ENCODE measurements around the gene FBXO46.

FBXO46 gene

DNA sequence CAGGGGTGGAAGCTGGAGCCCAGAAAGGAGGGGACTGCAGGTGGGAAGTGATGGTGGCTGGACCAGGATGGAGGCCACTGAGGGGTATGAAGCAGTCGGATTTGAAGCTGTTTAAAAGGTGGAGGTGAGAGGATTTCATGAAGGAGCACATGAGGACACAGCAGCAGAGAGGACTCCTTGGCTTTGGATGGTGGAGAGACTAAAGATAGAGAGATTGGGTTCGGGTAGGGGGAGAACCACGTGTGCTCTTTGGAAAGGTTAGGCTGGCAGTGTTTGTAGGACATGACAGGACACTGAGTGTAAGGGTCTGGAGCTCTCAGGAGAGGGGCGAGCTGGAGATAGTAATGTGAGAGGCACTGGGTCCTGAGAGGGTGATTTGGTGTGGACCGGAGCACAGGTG lies 47.8 kb downstream of the FBXO46 start:
- DNase-seq (ENCODE audit: low read depth in 2 of 2), result no peak

DNA sequence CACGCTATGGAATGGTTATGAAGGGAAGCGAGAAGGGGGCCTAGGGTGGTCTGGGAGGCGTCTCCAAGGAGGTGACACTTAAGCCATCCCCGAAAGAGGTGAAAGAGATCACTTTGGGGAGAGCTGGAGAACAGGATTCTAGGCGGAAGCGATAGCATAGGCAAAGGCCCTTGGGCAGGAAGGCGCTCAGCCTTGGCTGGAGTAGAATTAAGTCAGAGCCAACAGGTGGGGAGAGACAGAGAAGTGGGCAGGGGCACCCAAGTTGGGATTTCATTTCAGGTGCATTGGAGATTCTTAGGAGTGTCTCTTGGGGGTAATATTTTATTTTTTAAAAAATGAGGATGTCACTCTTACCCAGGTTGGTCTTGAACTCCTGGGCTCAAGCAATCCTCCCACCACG lies 48.6 kb downstream of the FBXO46 start:
- no peak for DNase-seq (ENCODE audit: low read depth in 2 of 2)

DNA sequence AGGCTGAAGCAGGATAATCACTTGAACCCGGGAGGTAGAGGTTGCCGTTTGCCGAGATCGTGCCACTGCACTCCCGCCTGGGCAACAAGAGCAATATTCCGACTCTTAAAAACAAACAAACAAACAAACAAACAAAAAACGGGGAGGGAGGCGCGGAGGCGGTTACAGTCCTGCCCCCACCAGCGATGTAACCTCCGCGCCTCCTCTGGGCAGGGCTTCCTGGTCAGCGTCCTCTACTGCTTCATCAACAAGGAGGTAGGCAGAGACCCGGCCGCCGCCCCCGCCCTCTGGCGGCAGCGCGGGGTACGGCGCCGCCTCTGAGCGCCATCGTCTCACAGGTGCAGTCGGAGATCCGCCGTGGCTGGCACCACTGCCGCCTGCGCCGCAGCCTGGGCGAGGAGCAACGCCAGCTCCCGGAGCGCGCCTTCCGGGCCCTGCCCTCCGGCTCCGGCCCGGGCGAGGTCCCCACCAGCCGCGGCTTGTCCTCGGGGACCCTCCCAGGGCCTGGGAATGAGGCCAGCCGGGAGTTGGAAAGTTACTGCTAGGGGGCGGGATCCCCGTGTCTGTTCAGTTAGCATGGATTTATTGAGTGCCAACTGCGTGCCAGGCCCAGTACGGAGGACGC lies 49.2 kb downstream of the FBXO46 start:
- peak; percentile 72 to 80 for DNase-seq (ENCODE audit: low read depth in 2 of 2)

DNA sequence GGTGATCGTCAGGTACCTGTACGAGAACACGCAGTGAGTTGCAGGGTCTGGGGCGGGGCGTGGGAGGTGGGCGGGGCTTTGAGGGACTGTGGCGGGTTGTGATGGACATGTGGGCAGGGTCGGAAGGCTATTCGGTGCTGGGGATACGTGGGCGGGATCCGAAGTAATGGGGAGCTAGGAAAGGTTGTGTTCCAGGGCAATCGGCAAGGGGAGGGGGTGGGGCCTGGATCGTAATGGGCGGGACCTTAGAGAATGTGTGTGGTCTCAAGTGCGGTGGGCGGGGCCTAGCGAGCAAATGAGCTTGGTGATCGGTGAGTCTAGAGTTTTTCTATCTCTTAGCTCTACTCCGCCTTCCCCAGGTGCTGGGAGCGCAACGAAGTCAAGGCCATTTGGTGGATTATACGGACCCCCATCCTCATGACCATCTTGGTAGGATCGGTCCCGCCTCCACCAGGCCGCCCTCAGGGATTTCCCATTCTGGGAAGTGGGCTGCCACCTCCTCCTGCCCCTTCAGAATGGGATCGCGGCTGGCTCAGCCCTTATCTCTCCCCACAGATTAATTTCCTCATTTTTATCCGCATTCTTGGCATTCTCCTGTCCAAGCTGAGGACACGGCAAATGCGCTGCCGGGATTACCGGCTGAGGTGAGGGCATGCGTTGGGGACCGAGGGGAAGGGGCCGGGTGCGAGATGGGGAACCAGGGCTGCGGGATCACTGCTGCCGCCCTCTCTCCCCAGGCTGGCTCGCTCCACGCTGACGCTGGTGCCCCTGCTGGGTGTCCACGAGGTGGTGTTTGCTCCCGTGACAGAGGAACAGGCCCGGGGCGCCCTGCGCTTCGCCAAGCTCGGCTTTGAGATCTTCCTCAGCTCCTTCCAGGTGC lies 53.1 kb downstream of the FBXO46 start:
- DNase-seq (ENCODE audit: low read depth in 2 of 2), result peak; percentile 76 to 89

DNA sequence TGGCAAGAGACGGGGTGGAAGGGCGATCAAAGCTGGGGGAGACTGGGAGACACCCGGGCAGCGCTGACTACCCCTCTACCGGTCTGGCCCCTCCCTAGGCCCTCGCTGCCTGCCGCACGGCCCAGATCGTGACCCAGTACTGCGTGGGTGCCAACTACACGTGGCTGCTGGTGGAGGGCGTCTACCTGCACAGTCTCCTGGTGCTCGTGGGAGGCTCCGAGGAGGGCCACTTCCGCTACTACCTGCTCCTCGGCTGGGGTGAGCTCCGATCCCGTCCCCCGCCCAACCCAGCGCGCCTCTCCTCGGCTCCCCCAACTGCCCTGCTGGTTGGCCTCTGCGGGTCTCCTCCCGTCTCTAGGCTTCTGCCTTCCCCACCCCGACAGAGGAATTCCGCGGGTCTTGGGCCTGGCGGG lies 53.8 kb downstream of the FBXO46 start:
- peak in 1 of 2 donors; percentile 20 for DNase-seq (ENCODE audit: low read depth in 2 of 2)

DNA sequence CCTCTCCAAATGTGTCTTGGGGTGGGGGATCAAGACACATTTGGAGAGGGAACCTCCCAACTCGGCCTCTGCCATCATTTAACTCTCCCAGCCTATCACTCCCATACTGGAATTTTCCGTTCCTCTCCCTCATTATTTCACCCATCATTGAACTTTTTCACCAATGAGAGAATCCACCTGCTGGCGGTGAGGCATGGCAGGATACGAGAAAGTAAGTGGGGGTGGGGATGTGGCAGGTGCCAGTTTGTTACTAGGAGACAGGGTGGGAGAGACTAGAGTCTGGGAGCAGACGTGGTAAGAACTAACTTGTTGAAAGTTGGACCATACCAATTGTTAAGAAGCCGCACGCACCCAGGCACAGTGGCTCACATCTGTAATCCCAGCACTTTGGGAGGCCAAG lies 55.8 kb downstream of the FBXO46 start:
- DNase-seq (ENCODE audit: low read depth in 2 of 2), result no peak

DNA sequence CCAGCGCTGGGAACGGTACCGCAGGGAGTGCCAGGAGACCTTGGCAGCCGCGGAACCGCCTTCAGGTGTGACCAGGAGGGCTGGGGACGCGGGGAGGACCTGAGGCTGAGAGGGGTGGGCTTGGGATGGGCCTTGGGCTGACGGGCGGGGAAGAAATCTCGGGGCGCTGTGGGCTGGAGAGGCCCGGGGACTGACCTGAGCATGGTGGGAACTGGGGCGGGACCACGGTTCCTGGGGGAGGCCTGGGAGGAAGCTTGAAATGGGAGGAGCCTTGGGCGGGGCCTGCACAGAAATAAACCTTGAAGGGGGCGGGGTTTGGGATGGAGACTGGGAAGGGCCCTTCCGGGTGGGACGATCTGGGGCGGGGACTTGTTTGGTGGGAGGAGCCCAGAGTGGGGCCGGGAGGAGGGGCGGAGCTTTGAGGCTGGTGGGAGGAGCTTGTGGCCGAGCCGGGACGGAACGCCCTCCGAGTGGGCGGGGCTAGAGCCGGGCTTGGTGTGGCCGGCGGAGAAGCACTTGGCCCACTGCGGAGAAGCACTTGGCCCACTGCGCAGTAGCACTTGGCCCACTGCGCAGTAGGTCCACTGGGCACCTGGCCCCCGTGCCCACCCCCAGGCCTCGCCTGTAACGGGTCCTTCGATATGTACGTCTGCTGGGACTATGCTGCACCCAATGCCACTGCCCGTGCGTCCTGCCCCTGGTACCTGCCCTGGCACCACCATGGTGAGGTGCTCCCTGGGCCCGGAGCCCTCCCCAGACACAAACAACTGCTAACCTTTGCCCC lies 59.8 kb downstream of the FBXO46 start:
- peak; percentile 37 to 57 for DNase-seq (ENCODE audit: low read depth in 2 of 2)

DNA sequence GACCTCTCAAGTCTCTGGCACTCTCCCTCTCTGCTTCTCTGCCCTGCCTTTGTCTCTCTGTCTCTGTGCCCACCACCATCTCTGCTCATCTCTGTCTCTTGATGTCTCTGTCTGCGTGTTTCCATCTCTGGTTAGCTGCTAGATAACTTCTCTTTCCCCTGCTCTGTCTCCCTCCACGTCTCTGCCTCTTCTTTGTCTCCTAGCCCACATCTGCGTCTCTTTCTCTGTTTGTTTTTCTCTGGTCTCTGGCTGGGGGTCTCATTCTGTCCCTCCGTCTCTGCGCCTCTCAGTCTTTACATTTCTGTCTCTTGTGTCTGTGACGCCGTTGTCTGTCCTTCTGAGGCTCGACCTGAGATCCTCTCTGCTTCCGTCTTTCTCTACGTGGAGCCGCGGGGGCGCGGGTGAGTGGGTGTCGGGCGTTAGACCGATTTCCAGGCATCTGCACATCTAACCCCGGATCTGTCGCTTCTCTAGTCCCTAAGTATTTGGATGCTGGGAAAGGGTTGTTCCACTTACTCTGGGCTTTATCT lies 62.3 kb downstream of the FBXO46 start:
- no peak for DNase-seq (ENCODE audit: low read depth in 2 of 2)

DNA sequence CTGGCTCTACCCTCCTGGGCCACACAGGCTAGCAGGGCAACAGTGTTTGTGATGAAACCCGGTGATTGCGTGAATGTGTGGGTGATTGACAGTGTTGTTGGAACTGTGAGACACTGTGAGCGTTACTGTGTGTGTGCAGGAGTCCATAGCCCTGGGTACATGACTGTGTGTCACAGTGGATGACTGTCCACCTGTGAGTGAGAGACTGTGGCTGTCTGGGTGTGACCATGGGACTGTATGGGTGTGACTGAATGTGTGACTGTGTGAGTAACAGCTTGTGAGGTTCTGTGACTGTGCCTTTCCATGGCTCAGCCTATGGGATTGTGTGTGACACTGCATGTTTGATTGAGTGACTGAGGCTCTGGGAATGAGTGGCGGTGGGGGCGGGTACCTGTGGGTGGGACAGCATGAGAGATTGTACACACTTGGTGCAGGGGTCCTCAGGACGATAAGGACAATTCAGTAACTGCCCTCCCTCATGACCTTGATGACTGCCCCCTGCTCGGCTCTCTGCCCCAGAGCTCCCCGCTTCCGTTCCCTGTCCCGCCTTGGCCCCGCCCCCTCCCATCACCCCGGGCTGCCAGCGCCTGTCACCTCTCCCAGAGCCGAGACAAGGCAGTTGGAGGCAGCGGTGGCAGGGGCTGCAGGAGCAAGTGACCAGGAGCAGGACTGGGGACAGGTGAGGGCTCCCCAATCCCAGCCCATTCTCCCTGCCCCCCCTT lies 62.9 kb downstream of the FBXO46 start, which contains the start of gene GIPR:
GIPR (plus strand) TSS at position 602 of the 722 bp plus-strand sequence. CDS start 1,300 bp downstream, outside the sequence.
- DNase-seq (ENCODE audit: low read depth in 2 of 2), result peak; percentile 43 to 67

DNA sequence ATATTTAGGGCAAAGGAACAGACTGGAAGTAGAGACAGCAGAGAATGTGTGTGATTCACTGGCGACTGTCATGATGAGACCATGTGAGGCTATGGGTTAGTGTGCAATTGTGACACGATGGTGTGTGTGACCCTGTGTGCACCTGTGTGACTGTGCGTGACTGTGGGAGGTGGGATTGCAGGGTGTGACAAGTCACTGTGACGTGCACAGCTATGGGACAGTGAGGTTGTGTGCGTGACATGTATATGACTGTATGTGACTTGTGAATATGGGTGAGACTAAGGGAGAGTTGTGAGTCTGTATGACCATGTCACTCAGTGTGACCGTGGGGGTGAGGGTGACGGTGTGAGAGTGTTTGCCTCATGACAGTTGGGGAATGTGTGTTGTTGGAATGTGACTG lies 66.1 kb downstream of the FBXO46 start:
- DNase-seq (ENCODE audit: low read depth in 2 of 2), result no peak

DNA sequence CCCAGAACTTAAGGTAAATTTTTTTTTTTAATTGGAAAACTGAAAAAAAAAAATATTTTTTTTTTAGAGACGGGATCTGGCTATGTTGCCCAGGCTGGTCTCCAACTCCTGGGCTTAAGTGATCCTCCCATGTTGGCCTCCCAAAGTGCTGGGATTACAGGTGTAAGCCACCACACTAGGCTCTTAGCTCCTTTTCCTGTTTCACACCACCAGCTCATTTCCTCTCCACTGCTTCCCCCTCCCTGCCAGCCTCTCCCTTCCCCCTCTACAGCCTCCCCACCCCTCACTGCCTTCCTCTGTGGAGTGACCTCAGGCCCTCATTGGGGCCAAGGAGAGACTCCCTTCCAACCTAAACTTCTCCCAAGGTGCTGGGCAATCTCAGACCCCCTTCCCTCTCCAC lies 66.9 kb downstream of the FBXO46 start:
- no peak for DNase-seq (ENCODE audit: low read depth in 2 of 2)

DNA sequence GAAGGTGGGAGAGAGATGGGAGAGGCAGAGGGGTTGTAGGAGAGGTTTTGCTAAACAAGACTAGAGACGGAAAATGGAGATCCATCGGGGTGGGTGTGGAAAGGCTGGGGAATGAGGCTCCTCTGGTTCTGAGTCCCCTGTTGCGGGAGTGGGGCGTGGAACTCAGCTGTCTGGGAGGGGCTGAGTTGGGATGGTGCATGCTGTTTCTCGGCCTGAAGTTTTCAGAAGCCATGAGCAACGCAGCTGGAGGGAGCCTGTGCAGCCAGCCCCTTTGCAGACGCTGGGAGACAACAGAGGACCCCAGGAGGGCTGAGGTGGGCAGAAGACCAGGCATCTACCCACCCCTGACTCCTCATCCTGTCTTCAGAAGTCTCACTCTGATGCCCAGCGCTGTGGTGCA lies 70.1 kb downstream of the FBXO46 start:
- no peak for DNase-seq (ENCODE audit: low read depth in 2 of 2)
